CD4-positive, alpha-beta memory T cell (primary cell): ENCODE measurements around the gene HDAC4. TPM values are rescaled to one million over a fixed set of nuclear protein-coding genes. Genes with fewer than 3 reads are reported as not detected.

ENCODE experiments used
- CTCF ChIA-PET: fragments of 350-600 bp; sonication (Branson Sonifier 250); formaldehyde crosslinking; loops from one replicate; lab custom pipeline; 2021; ENCODE audit warnings: inconsistent platforms; ENCODE audit not compliant: partially characterized antibody; lab: Charles Lee
- POLR2A ChIA-PET: fragments of 350-600 bp; sonication (Branson Sonifier 250); formaldehyde crosslinking; loops from one replicate; lab custom pipeline; 2021; ENCODE audit not compliant: partially characterized antibody; lab: Charles Lee
- DNase-seq, 5 donors: peaks; one replicate each; pipeline versions ENCODE4 v3.0.0 to v3.0.0-alpha.2; 2020 to 2022; ENCODE audit warnings: mixed read lengths in 1 of 5
- H3K27ac ChIP-seq: one replicate; pipeline ENCODE4 v1.7.0; 2013; ENCODE audit warnings: low read depth, low read length
- H3K27me3 ChIP-seq: 2 replicates; pipeline ENCODE4 v1.7.0; 2013; ENCODE audit warnings: mild to moderate bottlenecking, low read length, moderate library complexity; ENCODE audit not compliant: insufficient read depth
- H3K36me3 ChIP-seq: 2 replicates; pipeline ENCODE4 v1.7.0; 2013; ENCODE audit warnings: mild to moderate bottlenecking, low read length, moderate library complexity; ENCODE audit not compliant: insufficient read depth
- H3K4me1 ChIP-seq: 2 replicates; pipeline ENCODE4 v1.7.0; 2013; ENCODE audit warnings: mild to moderate bottlenecking, low read length, moderate library complexity; ENCODE audit not compliant: insufficient read depth
- H3K4me3 ChIP-seq, 2 donors: one replicate each; pipeline ENCODE4 v1.7.0; 2013; ENCODE audit warnings: low read length in 2 of 2, mild to moderate bottlenecking in 1 of 2
- H3K9me3 ChIP-seq, 2 donors: one replicate each; pipeline ENCODE4 v1.7.0; 2013; ENCODE audit warnings: low read length in 2 of 2, control low read depth in 1 of 2; ENCODE audit not compliant: control insufficient read depth in 1 of 2
- H3K27ac Mint-ChIP-seq, 7 donors: one replicate each; pipeline ENCODE4 v1.8.0; 2020 to 2021; ENCODE audit warnings: mixed read lengths in 7 of 7, mild to moderate bottlenecking in 6 of 7, inconsistent platforms in 3 of 7, moderate library complexity in 3 of 7
- H3K27me3 Mint-ChIP-seq, 2 donors: one replicate each; pipeline ENCODE4 v1.8.0; 2020 to 2021; ENCODE audit warnings: mixed read lengths in 2 of 2
- H3K36me3 Mint-ChIP-seq, 2 donors: one replicate each; pipeline ENCODE4 v1.8.0; 2020 to 2021; ENCODE audit warnings: mixed read lengths in 2 of 2, inconsistent platforms in 1 of 2, mild to moderate bottlenecking in 1 of 2
- H3K4me1 Mint-ChIP-seq, 4 donors: one replicate each; pipeline ENCODE4 v1.8.0; 2020 to 2021; ENCODE audit warnings: mixed read lengths in 4 of 4, mild to moderate bottlenecking in 1 of 4
- H3K4me3 Mint-ChIP-seq, 8 donors: one replicate each; pipeline ENCODE4 v1.8.0; 2020 to 2021; ENCODE audit warnings: mixed read lengths in 8 of 8, mild to moderate bottlenecking in 7 of 8, moderate library complexity in 6 of 8, inconsistent platforms in 3 of 8
- H3K9me3 Mint-ChIP-seq, 8 donors: one replicate each; pipeline ENCODE4 v1.8.0; 2020 to 2021; ENCODE audit warnings: mixed read lengths in 8 of 8, mild to moderate bottlenecking in 5 of 8, inconsistent platforms in 3 of 8, moderate library complexity in 1 of 8
- intact Hi-C: fragments of 100-400 bp; cut with micrococcal nuclease; formaldehyde crosslinking; loops from one replicate; pipeline ENCODE4 v1.15.1; 2023
- polyA plus RNA-seq, 2 donors: library from polyadenylated mRNA; unstranded; fragments of 300-500 nt; fragmentation: Illumina TruSeq; gene quantifications; one replicate each; pipeline ENCODE4 v1.2.3, GENCODE V29; 2021
- total RNA-seq, 2 experiments: library from RNA; stranded (reverse); gene quantifications; one replicate each; pipeline ENCODE4 v1.2.3, GENCODE V29; 2021

Gene HDAC4
- total and polyA plus RNA-seq, 4 experiments from 2014 or later = 1.4 to 59.7 (median 30.4) TPM

DNA sequence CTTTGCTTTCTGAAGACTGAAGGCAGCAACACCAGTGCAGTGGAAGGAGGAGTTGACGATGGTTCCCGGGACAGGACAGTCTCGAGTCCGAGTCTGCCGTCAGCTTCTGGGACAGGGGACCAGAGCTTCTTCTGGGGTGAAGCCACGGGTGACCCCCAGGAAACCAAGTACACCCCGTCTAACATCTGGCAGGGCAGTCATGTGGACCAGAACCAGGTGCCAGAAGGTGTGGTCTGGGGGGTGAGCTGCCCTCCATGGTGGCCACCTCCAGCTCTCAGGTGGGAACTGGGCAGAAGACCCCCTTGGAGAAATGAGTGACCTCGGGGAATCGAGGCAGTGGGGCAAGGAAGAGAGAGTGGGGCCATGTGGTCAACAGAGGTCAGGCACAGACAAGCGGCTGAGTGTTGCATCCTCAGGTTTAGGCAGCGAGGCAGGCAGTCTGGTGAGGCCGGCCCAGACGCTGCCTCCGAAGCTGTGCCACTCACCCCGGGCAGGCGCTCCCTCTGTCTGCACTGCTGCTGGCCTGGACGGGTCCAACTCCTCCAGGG lies 204.3 kb downstream of the HDAC4 start:
- Mint-ChIP-seq H3K9me3 (peaks cover 0 to 2% (median 0%) of the 10 kb centered on the region in 8 donors), H3K4me3 (no peak overlapping the region), H3K36me3 (peaks cover 24 to 40% of the 10 kb centered on the region in 2 donors), H3K27ac (peak overlapping the region in 3 of 7 donors; percentile 7 to 70 (median 38)), H3K27me3 (no peaks in the 10 kb centered on the region), H3K4me1 (peaks cover 4 to 16% (median 11%) of the 10 kb centered on the region in 4 donors)
- intact Hi-C loops = no loop called here
- Histone ChIP-seq H3K9me3 (no peaks in the 10 kb centered on the region), H3K36me3 (peaks cover 9% of the 10 kb centered on the region), H3K4me3 (no peak overlapping the region), H3K4me1 (no peaks in the 10 kb centered on the region), H3K27me3 (no peaks in the 10 kb centered on the region), H3K27ac (no peak overlapping the region)
- ChIA-PET CTCF (no interaction called here), POLR2A (no interaction called here)
- DNase-seq = no peak

GRCh38 chr2:239195992-239196391 lies 204.8 kb downstream of the HDAC4 start:
- Histone ChIP-seq H3K27ac (no peak overlapping the region), H3K4me1 (no peaks in the 10 kb centered on the region), H3K4me3 (no peak overlapping the region), H3K36me3 (peaks cover 9% of the 10 kb centered on the region), H3K9me3 (no peaks in the 10 kb centered on the region), H3K27me3 (no peaks in the 10 kb centered on the region)
- no peak for DNase-seq
- POLR2A ChIA-PET = no interaction called here
- Mint-ChIP-seq H3K27me3 (no peaks in the 10 kb centered on the region), H3K4me1 (peaks cover 4 to 15% (median 11%) of the 10 kb centered on the region in 4 donors), H3K36me3 (peaks cover 24 to 40% of the 10 kb centered on the region in 2 donors), H3K9me3 (peaks cover 0 to 2% (median 0%) of the 10 kb centered on the region in 8 donors), H3K4me3 (no peak overlapping the region), H3K27ac (peak overlapping the region in 4 of 7 donors; percentile 7 to 77 (median 58))
- CTCF ChIA-PET = no interaction called here
- intact Hi-C loops = no loop called here

DNA sequence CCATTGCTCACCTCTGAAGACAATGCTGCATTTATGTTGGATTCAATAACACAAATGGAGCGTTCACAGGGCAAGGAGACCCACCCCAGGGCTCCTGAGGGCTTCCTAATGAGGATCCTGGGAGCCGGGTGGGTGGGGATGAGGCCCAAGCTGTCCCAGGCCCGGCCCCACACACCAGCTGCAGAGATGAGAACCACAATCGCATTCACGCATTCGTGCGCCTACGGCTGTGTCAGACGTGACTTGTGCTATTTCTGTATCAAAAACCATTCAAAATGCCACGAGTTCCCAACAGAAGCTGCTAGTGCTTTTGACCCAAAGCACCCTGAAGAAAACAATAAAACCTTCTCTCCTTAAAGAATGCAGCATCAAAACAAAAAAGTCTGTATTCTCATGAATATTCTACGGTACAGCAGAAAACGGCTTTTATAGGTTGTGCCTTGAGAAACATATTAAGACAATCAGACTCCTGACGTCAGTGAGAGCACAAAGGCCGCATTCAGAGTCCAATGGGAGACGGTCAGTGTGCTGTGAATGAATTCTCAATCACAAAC lies 205.4 kb downstream of the HDAC4 start:
- no peaks in the 10 kb centered on the region for H3K27me3 ChIP-seq
- intact Hi-C loops = no loop called here
- H3K4me1 ChIP-seq = no peaks in the 10 kb centered on the region
- Mint-ChIP-seq H3K27me3 (no peaks in the 10 kb centered on the region), H3K27ac (peak overlapping the region in 2 of 7 donors; percentile 45 to 77), H3K9me3 (peaks cover 0 to 2% (median 0%) of the 10 kb centered on the region in 8 donors), H3K4me1 (peaks cover 4 to 12% (median 11%) of the 10 kb centered on the region in 4 donors), H3K4me3 (no peak overlapping the region), H3K36me3 (peaks cover 28 to 43% of the 10 kb centered on the region in 2 donors)
- H3K27ac ChIP-seq = no peak overlapping the region
- ChIA-PET CTCF (no interaction called here), POLR2A (no interaction called here)
- H3K9me3 ChIP-seq = no peaks in the 10 kb centered on the region
- no peak overlapping the region for H3K4me3 ChIP-seq
- DNase-seq = no peak
- peaks cover 9% of the 10 kb centered on the region for H3K36me3 ChIP-seq

DNA sequence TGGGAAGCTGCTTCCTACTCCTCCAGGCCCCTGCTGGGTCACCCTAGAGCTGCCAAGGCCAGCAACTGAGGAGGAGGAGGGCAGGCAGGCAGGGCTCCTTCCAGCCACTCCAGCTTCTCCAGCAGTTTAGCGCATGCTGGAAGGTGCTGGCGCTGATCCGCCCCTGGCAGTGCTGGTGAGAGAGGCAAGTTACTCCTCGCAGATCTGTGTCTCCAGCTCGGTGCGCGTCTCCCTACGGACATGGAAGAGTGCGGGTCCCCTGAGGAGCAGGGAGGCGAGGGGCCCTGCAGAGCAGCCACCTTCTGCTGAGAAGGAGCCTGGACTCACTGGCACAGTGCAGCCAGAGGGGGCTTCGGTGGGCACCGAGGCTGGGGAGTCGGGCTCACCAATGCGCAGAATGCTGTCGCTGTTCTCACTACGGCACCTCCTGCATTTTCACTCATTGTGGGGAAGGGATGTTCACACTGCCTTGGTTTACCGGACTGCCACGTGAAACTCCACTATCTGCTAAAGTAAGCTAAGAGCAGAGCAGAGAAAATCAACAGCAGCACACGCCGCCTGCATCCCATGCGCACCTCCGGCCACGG lies 206.0 kb downstream of the HDAC4 start:
- H3K9me3 Mint-ChIP-seq = peaks cover 0 to 2% (median 0%) of the 10 kb centered on the region in 8 donors
- no peak overlapping the region for H3K27ac ChIP-seq
- peaks cover 30 to 43% of the 10 kb centered on the region in 2 donors for H3K36me3 Mint-ChIP-seq
- H3K27me3 ChIP-seq = no peaks in the 10 kb centered on the region
- no peaks in the 10 kb centered on the region for H3K27me3 Mint-ChIP-seq
- CTCF ChIA-PET = interaction anchor here (1.0 kb wide), 1 partner anchor 10 kb away, joined by 3 read pairs; no protein-coding TSS in a partner anchor
- H3K4me1 Mint-ChIP-seq = peaks cover 4 to 12% (median 9%) of the 10 kb centered on the region in 4 donors
- intact Hi-C loops = loop anchor here (1.0 kb wide), 1 partner anchor 21 kb away; no protein-coding TSS in a partner anchor
- H3K4me1 ChIP-seq = no peaks in the 10 kb centered on the region
- H3K9me3 ChIP-seq = no peaks in the 10 kb centered on the region
- no peak overlapping the region for H3K4me3 Mint-ChIP-seq
- peaks cover 9% of the 10 kb centered on the region for H3K36me3 ChIP-seq
- POLR2A ChIA-PET = no interaction called here
- H3K4me3 ChIP-seq = no peak overlapping the region
- no peak for DNase-seq
- H3K27ac Mint-ChIP-seq = peak overlapping the region in 1 of 7 donors; percentile 31

DNA sequence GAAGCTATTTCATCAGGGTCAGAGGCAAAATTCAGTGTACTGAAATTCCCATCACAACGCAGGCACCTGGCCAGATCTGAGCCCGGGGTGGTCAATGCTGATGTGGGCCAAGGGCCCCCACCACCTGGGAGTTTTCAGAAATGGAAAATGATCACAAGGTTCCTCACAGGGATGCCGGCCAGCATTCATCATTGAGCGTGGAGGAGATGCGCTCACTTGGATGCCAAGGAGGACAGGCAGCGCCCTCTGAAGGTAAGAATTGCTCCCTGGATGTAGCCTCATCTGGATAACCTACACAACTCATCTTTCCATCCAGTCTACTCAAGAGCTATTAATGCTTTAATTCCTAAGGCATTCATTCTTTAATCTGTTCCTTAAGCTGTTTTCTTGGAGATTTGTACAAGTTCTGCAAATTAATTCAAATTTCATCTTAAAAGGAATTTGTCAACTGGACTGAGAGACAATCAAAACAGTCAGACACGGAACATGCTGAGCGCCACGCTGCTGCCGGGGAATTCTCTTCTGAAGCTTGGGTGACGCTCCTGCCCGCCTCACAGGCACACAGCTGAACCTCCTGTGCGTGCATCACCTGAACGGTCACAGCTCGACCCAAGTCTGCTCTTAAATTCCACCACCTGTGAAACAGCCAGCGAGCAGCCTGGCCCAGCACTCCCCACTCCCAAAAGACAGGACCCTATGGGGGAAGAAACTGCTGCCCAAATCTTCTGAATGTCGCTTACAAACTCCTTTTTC lies 206.7 kb downstream of the HDAC4 start:
- H3K27ac Mint-ChIP-seq = peak overlapping the region in 1 of 7 donors; percentile 31

GRCh38 chr2:239193401-239193811 lies 207.4 kb downstream of the HDAC4 start:
- peak overlapping the region in 2 of 7 donors; percentile 18 to 56 for H3K27ac Mint-ChIP-seq
- CTCF ChIA-PET = interaction anchor here (1.0 kb wide), 1 partner anchor 11 kb away, joined by 3 read pairs; no protein-coding TSS in a partner anchor
- intact Hi-C loops = no loop called here
- H3K27me3 Mint-ChIP-seq = no peaks in the 10 kb centered on the region
- no peak for DNase-seq
- peaks cover 20% of the 10 kb centered on the region for H3K36me3 ChIP-seq
- no peaks in the 10 kb centered on the region for H3K9me3 Mint-ChIP-seq
- peaks cover 4 to 12% (median 8%) of the 10 kb centered on the region in 4 donors for H3K4me1 Mint-ChIP-seq
- no peak overlapping the region for H3K4me3 ChIP-seq
- H3K9me3 ChIP-seq = no peaks in the 10 kb centered on the region
- H3K27me3 ChIP-seq = no peaks in the 10 kb centered on the region
- no peak overlapping the region for H3K4me3 Mint-ChIP-seq
- H3K4me1 ChIP-seq = no peaks in the 10 kb centered on the region
- H3K27ac ChIP-seq = no peak overlapping the region
- H3K36me3 Mint-ChIP-seq = peaks cover 35 to 44% of the 10 kb centered on the region in 2 donors
- POLR2A ChIA-PET = no interaction called here

More for the DNA sequence above, 206.7 kb downstream of the HDAC4 start:
- H3K36me3 Mint-ChIP-seq = peaks cover 35 to 46% of the 10 kb centered on the region in 2 donors
- Histone ChIP-seq H3K4me3 (no peak overlapping the region), H3K36me3 (peaks cover 14% of the 10 kb centered on the region), H3K27me3 (no peaks in the 10 kb centered on the region), H3K4me1 (no peaks in the 10 kb centered on the region), H3K27ac (no peak overlapping the region), H3K9me3 (no peaks in the 10 kb centered on the region)
- DNase-seq = no peak
- POLR2A ChIA-PET = no interaction called here
- CTCF ChIA-PET = interaction anchor here (1.0 kb wide), 1 partner anchor 11 kb away, joined by 3 read pairs; no protein-coding TSS in a partner anchor
- peaks cover 4 to 12% (median 9%) of the 10 kb centered on the region in 4 donors for H3K4me1 Mint-ChIP-seq
- H3K27me3 Mint-ChIP-seq = no peaks in the 10 kb centered on the region
- peaks cover 0 to 2% (median 0%) of the 10 kb centered on the region in 8 donors for H3K9me3 Mint-ChIP-seq
- no peak overlapping the region for H3K4me3 Mint-ChIP-seq
- intact Hi-C loops = loop anchor here (1.0 kb wide), 1 partner anchor 22 kb away; no protein-coding TSS in a partner anchor
